HG03432 (cell line): Measurements from ENCODE around the gene SAMD8.
"Not testable (repeated sequence)": the region's sequence is repeated elsewhere in the genome, so short reads cannot be mapped to it uniquely, and the experiment has no call there.

ENCODE experiments used
- ATAC-seq: cut with Tn5 transposase; IDR thresholded peaks from one replicate; pipeline ENCODE4 v1.9.1; 2021; ENCODE audit warnings: mild to moderate bottlenecking, moderate library complexity; ENCODE audit not compliant: unreplicated experiment

The SAMD8 gene

DNA sequence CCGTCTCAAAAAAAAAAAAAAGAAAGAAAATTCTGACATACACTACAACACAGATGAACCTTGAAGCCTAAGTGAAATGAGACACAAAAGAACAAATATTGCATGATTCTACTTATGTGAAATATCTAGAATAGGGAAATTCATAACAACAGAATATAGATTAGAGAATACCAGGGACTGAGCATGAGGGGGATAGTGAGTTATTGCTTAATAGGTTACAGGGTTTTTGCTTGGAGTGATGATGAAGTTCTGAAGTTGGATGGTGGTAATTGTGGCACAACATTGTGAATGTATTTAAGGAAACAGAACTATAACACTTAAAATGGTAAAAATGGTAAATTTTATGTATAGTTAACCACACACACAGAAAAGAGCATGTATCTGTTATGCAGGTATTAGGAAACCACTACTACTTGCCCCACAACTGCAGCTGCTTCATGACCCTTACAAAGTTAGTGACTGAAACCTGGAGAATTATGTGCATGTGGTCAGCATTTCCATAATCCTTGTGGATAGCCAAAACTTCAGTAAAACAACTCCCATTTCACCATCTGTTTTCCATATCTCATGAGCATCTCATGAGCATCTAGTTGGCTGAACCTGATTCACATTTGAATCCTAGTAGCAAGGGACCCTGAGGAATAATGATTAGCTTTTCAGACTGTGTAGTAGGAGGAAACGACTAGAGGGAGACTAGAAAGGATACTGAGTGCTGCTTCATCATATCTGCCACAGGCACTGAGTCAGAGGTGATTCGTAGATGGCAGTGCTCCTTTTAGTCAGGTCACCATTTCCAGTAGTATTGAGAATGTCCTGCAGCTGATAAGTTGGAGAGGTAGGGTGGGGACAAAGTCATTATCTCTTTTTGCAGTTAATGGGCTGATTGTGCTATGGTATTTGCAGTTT is 26.3 kb downstream of the SAMD8 start:
- peak; percentile 56 for ATAC-seq

DNA sequence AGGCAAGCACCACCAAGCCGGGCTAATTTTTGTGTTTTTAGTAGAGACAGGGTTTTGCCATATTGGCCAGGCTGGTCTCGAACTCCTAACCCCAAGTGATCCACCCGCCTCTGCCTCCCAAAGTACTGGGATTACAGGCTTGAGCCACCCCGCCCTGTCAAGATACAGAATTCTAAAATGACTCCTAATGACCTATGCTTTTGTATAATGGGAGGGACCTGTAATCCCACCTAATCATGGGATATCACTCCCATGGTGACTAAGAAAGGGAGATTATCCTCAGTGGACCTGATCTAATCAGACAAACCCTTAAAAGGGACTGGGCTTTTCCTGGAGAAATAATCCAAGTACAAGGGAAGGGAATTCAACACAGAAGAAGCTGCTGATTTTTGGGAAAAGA is 28.8 kb downstream of the SAMD8 start:
- no peak for ATAC-seq

DNA sequence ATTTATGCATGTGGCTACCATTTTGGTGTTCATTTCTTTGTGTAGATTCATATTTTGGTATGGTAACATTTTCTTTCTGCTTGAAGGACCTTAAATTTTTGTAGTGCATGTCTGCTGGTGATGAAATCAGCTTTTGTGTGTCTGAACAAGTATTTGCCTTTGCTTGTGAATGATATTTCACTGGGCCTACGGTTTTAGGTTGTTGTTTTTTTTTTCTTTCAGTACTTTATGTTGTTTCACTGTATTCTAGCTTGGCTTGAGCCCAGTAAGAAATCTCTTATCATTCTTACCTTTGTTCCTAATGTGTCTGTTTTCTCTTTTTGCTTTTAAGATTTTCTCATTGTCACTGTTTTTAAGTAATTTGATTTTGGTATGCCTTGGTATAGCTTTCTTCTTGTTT is 31.9 kb downstream of the SAMD8 start:
- ATAC-seq = no peak

DNA sequence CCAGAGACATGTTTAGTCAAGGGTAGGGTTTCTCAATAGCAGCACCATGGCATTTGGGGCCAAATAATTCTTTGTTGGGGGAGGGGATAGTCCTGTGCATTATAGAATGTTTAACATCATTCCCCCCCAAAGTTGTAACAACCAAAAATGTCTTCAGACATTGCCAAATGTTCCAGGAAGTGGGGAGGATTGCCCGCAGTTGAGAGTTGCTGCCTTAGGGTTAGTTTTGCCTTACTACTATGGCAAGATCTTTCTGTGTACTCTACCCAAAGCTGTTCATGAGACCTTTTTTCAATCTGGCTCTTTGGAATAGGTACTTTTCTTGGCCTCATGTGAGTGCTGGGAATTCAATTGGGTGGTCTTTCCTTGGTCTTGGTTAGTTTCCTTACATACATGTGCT is 34.1 kb downstream of the SAMD8 start:
- no peak for ATAC-seq

DNA sequence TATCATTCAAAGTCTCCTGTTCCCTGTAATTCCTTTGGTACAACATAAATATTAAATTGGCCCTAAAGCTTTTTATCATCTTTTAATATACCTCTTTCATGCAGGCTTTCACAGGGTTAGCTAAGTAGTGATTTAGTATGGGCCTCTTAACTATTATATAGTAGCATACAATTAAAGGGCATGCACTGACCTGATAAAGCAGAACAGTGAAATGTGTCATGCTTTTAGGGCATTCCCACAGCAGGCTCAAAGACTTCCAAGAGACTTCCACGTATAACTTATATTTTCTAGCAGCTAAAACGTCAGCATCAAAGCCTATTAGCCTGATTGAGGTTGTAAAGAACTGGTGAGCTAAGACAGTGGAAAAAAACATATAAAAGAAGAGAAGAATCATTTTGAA is 35.3 kb downstream of the SAMD8 start:
- ATAC-seq = no peak

DNA sequence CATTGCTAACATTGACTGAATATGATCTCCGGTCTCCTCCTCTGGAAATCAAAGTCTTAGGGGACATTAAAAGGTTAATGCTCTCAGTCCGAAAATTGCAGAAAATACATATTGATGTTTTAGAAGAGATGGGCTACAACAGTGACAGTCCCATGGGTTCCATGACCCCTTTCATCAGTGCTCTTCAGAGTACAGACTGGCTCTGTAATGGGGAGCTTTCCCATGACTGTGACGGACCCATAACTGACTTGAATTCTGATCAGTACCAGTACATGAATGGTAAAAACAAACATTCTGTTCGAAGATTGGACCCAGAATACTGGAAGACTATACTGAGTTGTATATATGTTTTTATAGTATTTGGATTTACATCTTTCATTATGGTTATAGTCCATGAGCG is 39.2 kb downstream of the SAMD8 start:
- no peak for ATAC-seq

DNA sequence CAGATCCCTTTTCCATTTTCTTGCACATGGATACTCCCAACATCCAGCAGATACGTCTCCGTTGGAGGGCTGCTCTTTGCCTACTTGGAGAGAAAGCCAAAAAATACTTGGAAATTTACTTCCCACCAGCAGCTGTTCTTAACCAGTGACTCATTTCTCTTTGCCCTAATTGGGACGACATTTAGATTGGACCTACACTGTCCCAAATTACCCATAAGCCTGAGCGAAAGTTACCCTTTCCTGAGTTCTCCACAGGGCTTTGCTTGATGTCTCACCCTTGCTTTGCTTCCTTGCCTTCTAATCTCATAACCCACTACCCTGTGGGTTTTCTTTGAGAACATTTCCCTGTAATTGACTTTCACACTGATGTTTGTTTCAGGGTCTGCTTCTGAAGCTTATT is 48.1 kb downstream of the SAMD8 start:
- no peak for ATAC-seq

DNA sequence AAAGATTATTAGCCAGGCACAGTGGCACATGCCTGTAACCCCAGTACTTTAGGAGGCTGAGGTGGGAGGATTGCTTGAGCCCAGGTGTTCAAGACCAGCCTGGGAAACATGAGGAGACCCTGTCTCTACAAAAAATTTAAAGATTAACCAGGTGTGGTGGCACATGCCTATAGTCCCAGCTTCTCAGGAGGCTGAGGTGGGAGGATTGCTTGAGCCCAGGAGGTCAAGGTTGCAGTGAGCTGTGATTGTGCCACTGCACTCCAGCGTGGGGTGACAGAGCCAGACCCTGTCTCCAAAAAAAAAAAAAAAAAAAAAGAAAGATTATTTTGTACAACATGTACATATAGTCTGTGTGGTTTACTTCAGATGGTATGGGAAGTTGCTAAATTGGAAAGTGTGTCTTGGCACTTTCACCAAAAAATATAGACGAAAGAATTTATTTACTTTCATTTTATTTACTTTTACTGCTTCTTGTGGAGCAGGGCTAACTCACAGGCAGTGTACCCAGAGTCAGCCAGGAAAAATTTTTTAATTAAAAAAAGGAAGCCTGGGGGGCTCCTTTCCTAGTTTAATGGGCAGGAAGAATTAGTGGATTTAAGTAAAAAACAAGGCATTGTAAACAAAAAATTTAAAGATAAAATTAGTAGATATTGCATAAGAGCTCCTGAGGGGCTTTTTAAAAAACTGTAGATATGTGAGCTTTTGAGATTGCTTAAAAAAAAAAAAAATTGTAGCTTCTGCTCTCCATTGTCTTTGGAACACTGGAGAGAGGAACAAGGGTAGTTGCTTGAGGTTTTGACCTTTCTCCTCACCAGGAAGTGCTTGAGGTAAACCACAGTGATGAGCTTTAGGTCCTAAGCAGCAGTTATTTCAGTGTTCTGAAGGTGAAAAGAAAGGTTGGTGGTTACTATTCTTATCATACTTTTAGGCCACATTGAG is 54.5 kb downstream of the SAMD8 start:
- peak; percentile 97 for ATAC-seq

DNA sequence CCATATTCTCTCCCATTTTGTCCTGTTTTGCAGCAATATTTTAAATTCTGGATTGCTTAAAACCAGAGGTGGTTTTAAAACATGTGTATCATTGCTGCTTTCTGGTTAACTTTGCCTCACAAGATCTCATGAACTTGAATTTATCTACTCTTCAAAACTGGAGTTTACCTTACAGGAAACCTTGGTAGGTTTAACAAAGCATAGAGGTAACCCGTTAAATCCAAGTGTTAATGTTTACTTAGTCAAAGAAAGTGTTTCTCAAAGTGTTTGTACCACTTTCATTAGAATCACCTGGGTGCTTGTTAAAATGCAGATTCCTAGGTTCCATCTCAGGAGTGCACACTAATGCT is 55.1 kb downstream of the SAMD8 start:
- ATAC-seq = peak; percentile 22

DNA sequence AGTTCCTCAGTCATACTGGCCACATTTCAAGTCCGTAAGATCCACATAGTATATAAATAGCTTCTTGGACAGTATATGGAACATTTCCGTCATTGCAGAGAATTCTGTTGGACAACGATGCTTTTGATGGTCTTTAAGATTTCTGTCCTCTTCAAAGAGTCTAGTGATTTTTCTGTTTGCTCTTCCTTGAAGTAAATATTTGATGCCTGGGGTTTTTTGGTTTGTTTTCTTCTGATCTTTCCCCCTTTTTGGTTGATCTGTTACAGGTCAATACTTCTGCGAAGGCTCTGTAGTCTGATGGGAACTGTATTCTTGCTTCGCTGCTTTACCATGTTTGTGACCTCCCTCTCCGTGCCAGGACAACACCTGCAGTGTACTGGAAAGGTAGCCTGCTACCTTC is 56.8 kb downstream of the SAMD8 start:
- ATAC-seq = no peak

DNA sequence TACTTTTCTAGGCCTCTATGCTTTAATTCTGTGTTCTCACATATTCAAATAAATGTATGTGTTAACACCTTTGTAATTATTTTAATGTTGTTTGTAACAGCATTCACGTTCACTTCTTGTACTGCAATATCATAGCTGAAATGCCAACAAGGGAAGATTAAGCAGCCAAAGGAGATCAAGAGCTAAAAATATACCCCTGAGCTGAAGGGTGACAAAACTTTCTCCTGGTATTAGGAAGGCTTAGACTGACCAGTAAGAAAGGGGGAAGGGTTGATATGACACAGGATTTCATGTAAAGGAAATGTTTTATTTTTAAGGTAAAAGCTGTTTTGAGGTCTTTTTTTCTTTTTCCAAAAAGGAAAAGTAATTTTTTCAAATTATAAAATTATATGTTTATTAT is 58.8 kb downstream of the SAMD8 start:
- no peak for ATAC-seq

DNA sequence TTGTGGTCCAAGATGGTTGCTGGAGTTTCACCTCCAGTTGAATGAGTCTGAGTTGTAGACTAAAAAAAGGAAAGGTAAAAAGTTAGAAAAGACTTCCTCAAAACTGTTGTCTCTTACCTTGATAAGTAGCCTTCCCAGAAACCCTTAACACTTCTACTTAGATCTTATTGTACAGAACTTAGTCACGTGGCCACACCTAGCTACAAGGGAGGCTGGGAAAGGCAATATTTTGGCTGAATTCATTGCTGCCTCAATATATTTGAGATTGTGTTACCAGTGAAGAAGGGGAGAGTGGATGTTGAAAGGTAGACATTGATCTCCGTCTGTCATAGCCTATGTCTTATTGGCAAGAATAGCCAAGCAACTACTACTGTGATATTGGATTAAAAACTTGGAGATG is 63.6 kb downstream of the SAMD8 start:
- ATAC-seq = no peak

DNA sequence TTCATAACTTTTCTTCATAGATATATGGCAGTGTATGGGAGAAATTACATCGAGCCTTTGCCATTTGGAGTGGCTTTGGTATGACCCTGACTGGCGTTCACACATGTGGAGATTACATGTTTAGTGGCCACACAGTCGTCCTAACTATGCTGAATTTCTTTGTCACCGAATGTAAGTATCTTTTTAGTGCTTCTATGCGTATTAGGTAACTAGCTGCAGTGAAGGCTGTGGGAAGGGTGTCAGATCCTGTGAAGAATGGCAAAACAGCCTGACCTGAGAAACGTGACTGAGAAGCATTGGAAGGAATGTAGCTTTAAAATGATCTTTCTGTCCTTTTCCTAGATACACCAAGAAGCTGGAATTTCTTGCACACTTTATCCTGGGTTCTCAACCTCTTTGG is 64.6 kb downstream of the SAMD8 start:
- ATAC-seq = no peak

DNA sequence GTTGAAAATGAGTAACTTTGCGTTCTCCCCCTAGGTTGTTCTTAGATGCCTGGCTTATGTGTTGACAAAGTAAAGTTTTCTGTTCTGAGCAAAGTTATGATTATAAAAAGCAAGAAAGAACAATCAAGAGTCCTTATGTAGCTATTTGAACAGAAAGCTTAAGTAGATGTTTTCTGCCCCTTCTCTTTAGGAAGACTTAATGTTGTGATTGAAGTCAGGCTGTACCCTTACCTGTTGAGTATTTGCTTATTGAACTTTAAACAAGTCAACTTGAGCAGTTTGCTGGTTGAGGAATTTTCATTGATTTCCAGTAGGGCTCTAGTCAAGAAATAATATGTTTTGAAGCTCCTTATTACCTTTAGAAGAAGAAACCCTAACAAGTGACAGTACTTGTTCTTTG is 65.3 kb downstream of the SAMD8 start:
- ATAC-seq = no peak

DNA sequence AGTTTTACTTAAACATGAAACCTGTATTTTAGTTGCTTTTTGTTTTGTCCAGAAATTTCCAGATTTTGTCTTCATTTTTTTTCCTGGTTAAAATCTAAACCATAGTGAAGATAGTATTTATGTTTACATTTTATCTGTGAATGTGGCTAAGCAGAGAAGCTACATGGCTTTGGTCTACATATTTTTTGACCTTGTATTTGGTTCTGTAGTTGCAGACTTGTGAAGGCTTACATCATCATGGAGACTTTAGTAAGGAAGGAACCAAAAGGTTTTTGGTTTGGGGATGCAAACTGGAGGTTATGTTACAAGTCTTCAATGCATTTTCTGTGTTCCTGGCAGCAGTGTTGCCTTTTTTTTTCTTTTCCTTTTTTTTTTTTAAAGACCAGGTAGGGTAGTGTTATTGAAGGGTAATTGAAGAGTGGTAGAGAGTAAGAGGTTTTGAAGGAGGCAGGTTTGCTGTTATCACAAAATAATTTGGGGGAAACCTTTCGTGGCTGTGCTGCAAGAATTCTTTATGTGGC is 68.3 kb downstream of the SAMD8 start:
- ATAC-seq = no peak

DNA sequence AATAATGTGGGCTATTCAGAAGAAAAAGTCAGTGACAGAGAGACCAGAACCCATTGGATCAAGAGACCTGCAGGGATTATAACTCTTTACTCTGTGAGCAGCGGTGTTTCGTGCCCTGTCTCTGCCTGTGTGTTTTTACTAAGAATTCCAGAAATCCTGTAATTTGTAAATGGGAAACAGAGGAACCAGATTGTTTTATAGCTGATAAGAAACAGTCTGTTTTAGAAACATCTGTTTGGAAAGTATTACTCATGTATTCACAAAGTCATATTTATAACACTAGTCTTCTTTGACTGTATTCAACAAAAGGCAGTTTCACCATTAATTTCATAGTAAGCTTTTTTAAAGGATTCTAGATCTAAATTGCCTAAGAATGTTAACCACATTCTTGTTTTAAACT is 69.1 kb downstream of the SAMD8 start:
- no peak for ATAC-seq

DNA sequence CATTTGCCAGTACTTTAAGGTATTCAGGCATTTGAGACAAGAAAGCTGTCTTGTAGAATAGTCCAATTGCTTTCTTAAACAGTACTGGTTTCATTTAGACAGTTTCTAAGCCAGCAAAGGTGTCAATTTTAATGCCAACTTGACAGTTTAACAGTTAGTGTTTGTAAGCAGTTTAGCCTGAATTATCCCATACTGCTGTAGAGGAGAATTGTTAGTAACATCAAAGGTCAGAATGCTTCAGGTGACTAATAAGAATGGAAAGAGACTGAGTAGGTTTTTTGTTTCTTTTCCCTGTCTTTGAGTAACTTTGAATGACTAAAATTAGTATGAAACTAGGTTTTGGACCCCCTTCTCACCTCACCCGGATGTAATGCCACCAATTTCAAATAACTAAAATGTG is 69.6 kb downstream of the SAMD8 start:
- ATAC-seq = no peak

DNA sequence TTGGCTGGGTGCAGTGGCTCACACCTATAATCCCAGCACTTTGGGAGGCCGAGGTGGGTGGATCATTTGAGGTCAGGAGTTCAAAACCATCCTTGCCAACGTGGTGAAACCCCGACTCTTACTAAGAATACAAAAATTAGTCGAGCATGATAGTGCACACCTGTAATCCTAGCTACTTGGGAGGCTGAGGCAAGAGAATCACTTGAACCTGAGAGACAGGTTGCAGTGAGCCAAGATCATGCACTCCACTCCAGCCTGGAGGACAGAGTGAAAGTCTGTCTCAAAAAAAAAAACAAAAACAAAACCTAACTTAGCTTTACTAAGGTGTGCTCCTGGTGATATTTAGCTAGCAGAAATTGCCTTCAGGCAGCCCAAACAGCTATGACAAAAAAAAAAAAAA is 74.9 kb downstream of the SAMD8 start:
- ATAC-seq = no peak

DNA sequence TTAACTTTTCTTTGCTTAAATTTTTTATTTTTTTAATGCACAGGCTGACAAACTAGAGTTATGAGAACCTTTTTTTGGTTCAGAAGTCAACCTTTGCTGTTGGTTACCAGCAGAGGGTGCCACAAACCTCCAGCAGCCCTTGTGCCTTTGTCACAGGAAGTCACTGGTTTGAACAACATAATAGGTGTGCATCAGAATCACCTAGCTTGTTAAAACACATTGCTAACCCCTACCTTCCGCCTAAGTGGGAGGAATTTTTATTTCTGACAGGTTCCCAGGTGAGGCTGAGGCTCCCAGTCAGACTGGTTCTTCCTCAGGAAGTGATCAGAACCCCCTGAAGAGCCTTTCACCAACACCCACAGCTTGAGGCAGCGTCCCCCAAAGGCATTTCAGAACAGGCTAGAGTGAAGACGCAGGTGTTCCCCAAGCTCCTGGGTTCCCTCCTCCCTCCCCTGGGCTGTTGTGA is 76.5 kb downstream of the SAMD8 start:
- ATAC-seq = no peak

DNA sequence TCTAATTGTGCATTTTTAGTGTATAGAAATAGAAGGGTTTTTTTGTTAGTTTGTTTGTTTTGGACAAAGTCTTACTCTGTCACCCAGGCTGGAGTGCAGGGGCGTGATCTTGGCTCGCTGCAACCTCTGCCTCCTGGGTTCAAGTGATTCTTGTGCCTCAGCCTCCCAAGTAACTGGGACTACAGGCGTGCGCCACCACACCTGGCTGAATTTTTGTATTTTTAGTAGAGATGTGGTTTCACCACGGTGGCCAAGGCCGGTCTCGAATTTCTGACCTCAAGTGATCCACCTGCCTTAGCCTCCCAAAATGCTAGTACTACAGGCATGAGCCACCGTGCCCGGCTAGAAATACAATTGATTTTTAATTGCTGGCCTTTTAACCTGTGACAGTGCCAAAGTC is 77.1 kb downstream of the SAMD8 start:
- not testable (repeated sequence) for ATAC-seq

DNA sequence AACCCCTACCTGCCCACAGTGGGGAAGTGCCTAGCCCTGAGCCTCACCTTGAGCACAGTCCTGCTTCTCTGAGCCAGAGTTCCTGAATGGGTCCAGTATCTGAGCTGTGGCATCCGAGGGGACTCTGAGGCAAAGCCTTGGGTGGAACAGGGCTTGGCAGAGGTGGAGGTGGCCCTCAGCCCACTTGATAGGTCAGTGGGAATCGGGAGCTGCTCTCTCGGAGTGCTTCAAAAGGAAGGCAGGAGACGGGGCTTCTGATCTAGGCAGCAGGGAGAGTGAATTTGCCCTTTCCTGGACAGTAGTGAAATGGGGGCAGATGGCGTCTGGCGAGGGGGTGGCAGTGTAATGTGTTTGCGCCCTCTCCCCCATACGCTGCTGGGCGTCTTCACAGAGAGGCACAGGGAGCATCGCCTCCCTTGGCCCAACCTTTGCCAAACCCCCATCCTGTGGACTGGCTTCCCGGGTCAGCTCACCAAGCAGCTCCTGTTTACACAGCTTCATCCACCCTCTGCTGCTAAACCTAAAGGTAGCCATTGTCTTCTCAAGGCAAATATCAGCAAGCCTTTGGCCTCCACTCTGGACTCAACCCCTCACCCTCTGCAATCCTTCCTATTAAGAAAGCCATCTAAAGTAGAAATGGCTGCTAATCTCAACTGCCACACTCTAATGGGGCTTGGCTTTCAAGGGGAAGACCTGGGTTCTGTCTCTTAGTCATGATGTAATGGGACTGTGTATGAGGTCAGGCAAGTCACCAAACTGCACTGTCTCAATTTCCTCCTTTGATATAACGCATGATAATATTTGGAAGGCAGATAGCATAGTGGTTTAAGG is 78.0 kb downstream of the SAMD8 start:
- ATAC-seq = no peak
